OCI-LY1 (cell line): ENCODE data around the gene COL19A1.

Experiments used
- CTCF ChIP-seq: fragments of 200-600 bp; sonication (generic), shearing (Covaris generic); IDR thresholded peaks from 2 replicates; pipeline ENCODE4 v1.5.1; 2017; ENCODE audit warnings: mild to moderate bottlenecking, antibody characterized with exemption, low read length, moderate library complexity, mixed read lengths
- EZH2 ChIP-seq: fragments of 200-600 bp; sonication (generic), shearing (Covaris generic); IDR thresholded peaks from 2 replicates; pipeline ENCODE4 v1.8.0; 2017; ENCODE audit warnings: borderline replicate concordance, mixed run types, mild to moderate bottlenecking, antibody characterized with exemption, low read length, moderate library complexity, mixed read lengths

DNA sequence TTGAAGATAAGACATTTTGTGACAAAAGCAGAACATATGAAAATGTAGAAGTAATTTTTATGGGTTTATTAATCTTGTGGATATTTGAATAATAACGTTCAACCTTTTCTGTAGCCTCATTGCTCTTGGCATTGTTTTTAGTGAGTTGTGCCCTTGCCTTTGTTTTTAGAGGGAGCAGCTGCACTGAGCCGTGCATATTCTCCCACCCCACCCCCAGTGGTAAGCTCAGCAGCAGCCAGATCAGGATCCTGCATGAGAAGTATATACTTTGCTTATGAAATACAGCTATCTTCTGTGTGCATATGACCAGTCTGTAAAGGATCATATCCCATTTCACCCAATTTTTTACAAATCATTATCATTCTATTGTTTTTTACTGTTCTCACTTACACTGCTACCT, 252.3 kb downstream of the COL19A1 start:
- TF ChIP-seq CTCF (no peak), EZH2 (no peak)
